ENCODE results near the gene EMILIN3.

GRCh38 chr20:41411391-41411847 lies 44.8 kb upstream of the EMILIN3 start:
- no peak for TF ChIP-seq ZNF692 (tag by site-specific recombination; IDR thresholded peaks at IDR 0.05)
- TF ChIP-seq ZNF626 (tag by site-specific recombination; IDR thresholded peaks at IDR 0.05), result no peak
- TF ChIP-seq ZNF518A (tag by site-specific recombination; conservative IDR thresholded peaks at IDR 0.05; ENCODE audit: low read depth), result no peak
- TF ChIP-seq ZNF830 (tag by site-specific recombination; IDR thresholded peaks at IDR 0.05; ENCODE audit: low read depth), result no peak
- TF ChIP-seq CTCF (tag by site-specific recombination; IDR thresholded peaks at IDR 0.05), result no peak
- no peak for TF ChIP-seq ZIC2 (tag by site-specific recombination; IDR thresholded peaks at IDR 0.05)
- TF ChIP-seq ZNF274 (IDR thresholded peaks at IDR 0.05; ENCODE audit: low read length), result no peak
- no peak for TF ChIP-seq ZNF274 (tag by site-specific recombination; IDR thresholded peaks at IDR 0.05; ENCODE audit: borderline replicate concordance)
- no peak for TF ChIP-seq ZNF335 (tag by site-specific recombination; conservative IDR thresholded peaks at IDR 0.05)
- no peak for TF ChIP-seq ZNF510 (tag by site-specific recombination; IDR thresholded peaks at IDR 0.05; ENCODE audit: insufficient replicate concordance)
- TF ChIP-seq ZNF184 (tag by site-specific recombination; IDR thresholded peaks at IDR 0.05), result no peak
